ENCODE measurements around the gene SEC23B. TPM values are rescaled to one million over a fixed set of nuclear protein-coding genes. Genes with fewer than 3 reads are reported as not detected.

The SEC23B gene
- total and polyA plus RNA-seq, 2 of the 13 experiments (the other 11 are each of a cell fraction or from before 2014, with no cell fraction given) = 114 to 120 TPM

DNA sequence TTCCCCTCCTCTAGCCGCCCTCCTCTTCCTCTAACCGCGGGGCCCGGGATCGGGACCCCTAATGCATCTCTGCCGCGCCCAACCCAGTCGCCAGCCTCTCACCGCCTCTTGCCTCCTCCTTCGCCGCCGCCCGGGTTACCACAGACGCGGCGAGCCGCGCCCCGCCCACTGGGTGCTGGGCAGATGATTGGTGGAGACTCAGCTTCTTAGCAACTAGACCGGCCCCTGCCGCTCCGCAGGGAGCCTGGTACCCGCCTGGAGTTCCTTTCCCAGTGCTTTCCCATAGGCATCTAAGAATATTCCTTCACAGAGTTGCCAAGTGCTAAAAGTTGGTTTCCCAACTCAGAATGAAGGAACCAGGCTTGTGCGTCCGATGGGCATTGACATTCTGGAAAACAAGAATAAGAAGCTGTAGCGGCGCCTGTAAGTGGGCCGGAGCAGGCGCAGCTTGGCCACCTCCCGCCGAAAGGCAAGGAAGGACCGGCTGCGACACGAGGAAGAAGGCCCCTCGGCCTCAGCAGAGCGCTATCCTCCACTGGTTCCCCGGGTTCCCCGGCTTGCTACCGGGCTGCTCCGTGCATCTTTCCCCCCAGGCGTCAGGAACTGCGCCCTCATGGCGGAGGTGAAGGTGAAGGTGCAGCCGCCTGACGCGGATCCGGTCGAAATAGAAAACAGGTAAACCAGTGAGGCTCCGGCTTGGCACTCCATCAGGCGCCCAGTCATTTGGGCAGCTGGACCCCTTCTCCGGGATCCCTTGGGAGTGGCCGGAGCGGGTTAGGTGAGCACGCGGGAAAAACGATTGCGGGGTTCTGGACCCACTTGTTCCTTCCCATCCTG lies 40.6 kb upstream of the SEC23B start, which contains the start of the genes DZANK1 and POLR3F (continued):
- TF ChIP-seq SP1 (IDR thresholded peaks at IDR 0.05) = no peak
- TF ChIP-seq SP1 (CRISPR knock-in tag; IDR thresholded peaks at IDR 0.05) = peak; percentile 70
- TF ChIP-seq SRY (CRISPR knock-in tag; IDR thresholded peaks at IDR 0.05) = 0 out of 2 replicates have a peak, but pooled peaks have one; percentile 17
- TF ChIP-seq ZNF282 (IDR thresholded peaks at IDR 0.05; ENCODE audit: partially characterized antibody) = no peak
- peak; percentile 45; the same call in 1 of the 2 replicates for TF ChIP-seq RXRB (CRISPR knock-in tag; IDR thresholded peaks at IDR 0.05; ENCODE audit: borderline replicate concordance)
- TF ChIP-seq ZNF770 (CRISPR knock-in tag; IDR thresholded peaks at IDR 0.05) = peak; percentile 66
- peak; percentile 21; the same call in 1 of the 2 replicates for TF ChIP-seq FOSL1 (CRISPR knock-in tag; IDR thresholded peaks at IDR 0.05; ENCODE audit: borderline replicate concordance)
- TF ChIP-seq ZNF430 (CRISPR knock-in tag; IDR thresholded peaks at IDR 0.05) = peak; percentile 57; the same call in 1 of the 2 replicates
- TF ChIP-seq ZNF253 (CRISPR knock-in tag; IDR thresholded peaks at IDR 0.05; ENCODE audit: borderline replicate concordance) = 0 out of 2 replicates have a peak, but pooled peaks have one; percentile 55
- TF ChIP-seq PHB2 (IDR thresholded peaks at IDR 0.05; ENCODE audit: partially characterized antibody) = no peak
- TF ChIP-seq IRF2 (CRISPR knock-in tag; IDR thresholded peaks at IDR 0.05) = peak; percentile 94
- no peak for TF ChIP-seq FOXP1 (IDR thresholded peaks at IDR 0.05)
- TF ChIP-seq FOXP1 (CRISPR knock-in tag; IDR thresholded peaks at IDR 0.05) = 0 out of 2 replicates have a peak, but pooled peaks have one; percentile 16
- TF ChIP-seq SALL2 (CRISPR knock-in tag; IDR thresholded peaks at IDR 0.05) = peak; percentile 98
- TF ChIP-seq YEATS4 (CRISPR knock-in tag; IDR thresholded peaks at IDR 0.05; ENCODE audit: borderline replicate concordance) = peak; percentile 92
- peak; percentile 84 for TF ChIP-seq ZNF503 (CRISPR knock-in tag; IDR thresholded peaks at IDR 0.05)
- TF ChIP-seq YY1 (IDR thresholded peaks at IDR 0.05; ENCODE audit: insufficient read depth, insufficient replicate concordance, low read depth, low read length) = peak; percentile 74
- TF ChIP-seq MYNN (CRISPR knock-in tag; IDR thresholded peaks at IDR 0.05; ENCODE audit: low read depth) = peak; percentile 38; the same call in 1 of the 2 replicates
- no peak for TF ChIP-seq ZNF510 (CRISPR knock-in tag; IDR thresholded peaks at IDR 0.05; ENCODE audit: low read depth)
- TF ChIP-seq AGO1 (IDR thresholded peaks at IDR 0.05; ENCODE audit: low read depth, low read length, poor library complexity, severe bottlenecking) = peak; percentile 82
- no peak for TF ChIP-seq ZNF878 (CRISPR knock-in tag; IDR thresholded peaks at IDR 0.05)
- TF ChIP-seq SYNCRIP (IDR thresholded peaks at IDR 0.05; ENCODE audit: insufficient read depth, low read depth, low read length) = no peak
- peak; percentile 78; the same call in 1 of the 2 replicates for TF ChIP-seq BRCA1 (CRISPR knock-in tag; IDR thresholded peaks at IDR 0.05)
- TF ChIP-seq RAD21 (CRISPR knock-in tag; IDR thresholded peaks at IDR 0.05) = peak; percentile 53; the same call in 1 of the 2 replicates
- TF ChIP-seq, protein P1, sequence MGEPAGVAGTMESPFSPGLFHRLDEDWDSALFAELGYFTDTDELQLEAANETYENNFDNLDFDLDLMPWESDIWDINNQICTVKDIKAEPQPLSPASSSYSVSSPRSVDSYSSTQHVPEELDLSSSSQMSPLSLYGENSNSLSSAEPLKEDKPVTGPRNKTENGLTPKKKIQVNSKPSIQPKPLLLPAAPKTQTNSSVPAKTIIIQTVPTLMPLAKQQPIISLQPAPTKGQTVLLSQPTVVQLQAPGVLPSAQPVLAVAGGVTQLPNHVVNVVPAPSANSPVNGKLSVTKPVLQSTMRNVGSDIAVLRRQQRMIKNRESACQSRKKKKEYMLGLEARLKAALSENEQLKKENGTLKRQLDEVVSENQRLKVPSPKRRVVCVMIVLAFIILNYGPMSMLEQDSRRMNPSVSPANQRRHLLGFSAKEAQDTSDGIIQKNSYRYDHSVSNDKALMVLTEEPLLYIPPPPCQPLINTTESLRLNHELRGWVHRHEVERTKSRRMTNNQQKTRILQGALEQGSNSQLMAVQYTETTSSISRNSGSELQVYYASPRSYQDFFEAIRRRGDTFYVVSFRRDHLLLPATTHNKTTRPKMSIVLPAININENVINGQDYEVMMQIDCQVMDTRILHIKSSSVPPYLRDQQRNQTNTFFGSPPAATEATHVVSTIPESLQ (CRISPR knock-in tag; conservative IDR thresholded peaks at IDR 0.05) = 0 out of 2 replicates have a peak, but pooled peaks have one; percentile 85
